GM12892 (cell line): ENCODE data around the gene S100A10.

Source experiments
- DNase-seq: peaks from one replicate; pipeline ENCODE4 v3.0.0; 2011; ENCODE audit not compliant: insufficient read length
- FAIRE-seq: peaks from 2 replicates; lab custom pipeline; 2011; peaks lifted over from hg19 to GRCh38; lab: Jason Lieb, UNC
- POLR2A ChIP-seq: IDR thresholded peaks from 2 replicates; pipeline ENCODE4 v1.6.1; 2011; ENCODE audit warnings: low read depth, low read length, control low read depth
- POLR2AphosphoS5 ChIP-seq: IDR thresholded peaks from 2 replicates; pipeline ENCODE4 v1.6.1; 2011; ENCODE audit warnings: low read depth, low read length, control low read depth
- TAF1 ChIP-seq: IDR thresholded peaks from 2 replicates; pipeline ENCODE4 v1.6.1; 2011; ENCODE audit warnings: low read depth, mild to moderate bottlenecking, control low read depth, low read length, borderline replicate concordance

S100A10 gene

GRCh38 chr1:151968791-151969399, 24.8 kb downstream of the S100A10 start:
- no peak for FAIRE-seq
- TF ChIP-seq TAF1 (no peak), POLR2AphosphoS5 (no peak), POLR2A (no peak)
- no peak for DNase-seq

GRCh38 chr1:151968058-151968457, 25.6 kb downstream of the S100A10 start:
- DNase-seq = no peak
- TF ChIP-seq POLR2A (no peak), TAF1 (no peak)
- peak; percentile 54 for FAIRE-seq

DNA sequence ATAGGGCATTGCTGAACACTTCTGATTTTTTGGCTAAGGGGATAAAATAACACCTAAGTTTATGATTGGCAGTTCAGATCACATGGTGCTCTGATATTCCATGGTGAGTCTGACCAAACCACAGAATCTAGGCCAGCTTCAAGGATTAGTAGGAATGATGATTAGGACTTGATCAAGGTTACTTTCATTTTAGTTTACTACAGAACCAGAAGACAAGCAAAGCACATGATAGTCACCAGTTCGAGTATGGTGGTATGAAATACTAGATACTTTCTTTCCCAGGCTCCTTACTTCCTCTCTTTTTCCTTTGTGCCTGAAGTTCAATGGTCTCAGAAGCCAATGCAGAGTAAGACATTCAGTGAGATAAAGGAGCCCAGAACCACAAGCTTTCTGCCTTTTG, 26.6 kb downstream of the S100A10 start:
- no peak for TF ChIP-seq POLR2AphosphoS5
- FAIRE-seq (no peak), DNase-seq (no peak)

GRCh38 chr1:151966061-151966460, 27.6 kb downstream of the S100A10 start:
- FAIRE-seq = no peak
- no peak for DNase-seq
- TF ChIP-seq TAF1 (no peak), POLR2AphosphoS5 (no peak), POLR2A (no peak)

DNA sequence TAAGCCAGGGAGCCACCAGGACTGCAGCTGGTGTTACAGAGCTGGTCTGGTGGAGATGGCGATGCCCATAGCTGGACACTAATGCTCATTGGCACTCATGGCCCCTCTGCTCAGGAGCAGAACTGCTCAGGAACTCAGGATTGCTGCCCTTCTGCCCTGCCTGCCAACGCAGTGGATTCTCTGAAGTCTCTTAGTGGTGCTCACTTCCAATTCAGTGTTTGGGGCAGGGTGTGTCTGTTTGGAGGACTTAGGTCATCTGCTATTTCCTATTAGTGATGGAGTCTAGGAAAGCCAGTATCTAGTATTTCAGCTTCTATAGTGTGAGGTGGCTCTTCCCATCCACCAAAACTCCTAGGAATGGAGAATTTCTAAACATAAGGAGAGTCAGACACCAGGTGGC, 29.1 kb downstream of the S100A10 start:
- DNase-seq (no peak), FAIRE-seq (no peak)
- TF ChIP-seq POLR2A (no peak), TAF1 (no peak), POLR2AphosphoS5 (no peak)

- no peak for FAIRE-seq
- no peak for DNase-seq
- TF ChIP-seq POLR2AphosphoS5 (no peak), POLR2A (no peak), TAF1 (no peak)
These were observed 30.4 kb downstream of the S100A10 start for GRCh38 chr1:151963288-151963687.

GRCh38 chr1:151961833-151962232, 31.8 kb downstream of the S100A10 start:
- no peak for FAIRE-seq
- DNase-seq = no peak
- TF ChIP-seq TAF1 (no peak), POLR2A (no peak), POLR2AphosphoS5 (no peak)

- no peak for FAIRE-seq
- DNase-seq = no peak
- no peak for TF ChIP-seq POLR2A
- no peak for TF ChIP-seq TAF1
- TF ChIP-seq POLR2AphosphoS5 = no peak
These were observed 32.7 kb downstream of the S100A10 start for GRCh38 chr1:151960780-151961513.

DNA sequence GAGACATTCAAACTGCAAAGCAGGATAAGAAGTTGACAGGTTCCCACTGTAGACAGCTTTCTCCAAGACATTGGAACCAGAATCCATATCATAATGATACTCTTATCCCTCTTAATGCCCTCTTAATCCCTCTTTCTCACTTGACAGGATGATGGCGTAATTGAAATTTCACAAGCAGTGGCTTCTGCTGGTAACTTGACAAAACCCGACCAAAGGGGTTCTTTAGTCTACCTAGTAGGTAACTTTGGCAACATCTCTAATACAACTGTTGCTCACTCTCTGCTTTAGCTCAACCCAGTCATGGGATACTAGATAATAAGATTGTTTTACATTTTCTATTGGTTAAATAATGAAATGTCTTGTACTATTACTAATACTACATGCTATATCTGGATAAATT, 34.7 kb downstream of the S100A10 start:
- DNase-seq (no peak), FAIRE-seq (no peak)
- TF ChIP-seq POLR2A (no peak), POLR2AphosphoS5 (no peak), TAF1 (no peak)

DNA sequence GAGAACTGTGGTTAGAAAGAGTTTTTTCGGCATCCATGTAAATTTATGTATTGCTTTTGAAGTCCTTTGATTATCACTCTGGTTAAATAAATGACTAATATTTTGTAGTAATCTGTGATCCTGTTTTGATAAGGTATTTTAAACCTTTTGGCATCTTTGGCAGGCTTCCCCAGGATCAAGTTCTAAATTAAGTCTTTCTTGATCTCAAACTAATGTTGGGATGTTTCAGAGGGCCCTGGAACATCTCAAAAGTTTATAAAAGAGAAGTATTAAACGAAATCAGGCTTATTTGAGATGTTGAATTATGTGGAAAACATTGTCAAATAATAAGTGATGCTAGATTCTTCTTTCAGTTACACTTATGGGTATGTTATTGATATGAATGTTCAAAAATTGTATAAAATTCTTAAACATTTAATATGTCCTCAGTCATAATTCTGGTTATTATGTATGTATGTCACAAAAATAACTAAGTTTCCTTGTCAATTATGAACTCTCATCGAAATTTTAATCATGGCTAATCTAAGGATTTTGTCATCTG, 36.6 kb downstream of the S100A10 start:
- DNase-seq = no peak
- FAIRE-seq = no peak
- no peak for TF ChIP-seq POLR2A
- TF ChIP-seq POLR2AphosphoS5 = no peak
- no peak for TF ChIP-seq TAF1

DNA sequence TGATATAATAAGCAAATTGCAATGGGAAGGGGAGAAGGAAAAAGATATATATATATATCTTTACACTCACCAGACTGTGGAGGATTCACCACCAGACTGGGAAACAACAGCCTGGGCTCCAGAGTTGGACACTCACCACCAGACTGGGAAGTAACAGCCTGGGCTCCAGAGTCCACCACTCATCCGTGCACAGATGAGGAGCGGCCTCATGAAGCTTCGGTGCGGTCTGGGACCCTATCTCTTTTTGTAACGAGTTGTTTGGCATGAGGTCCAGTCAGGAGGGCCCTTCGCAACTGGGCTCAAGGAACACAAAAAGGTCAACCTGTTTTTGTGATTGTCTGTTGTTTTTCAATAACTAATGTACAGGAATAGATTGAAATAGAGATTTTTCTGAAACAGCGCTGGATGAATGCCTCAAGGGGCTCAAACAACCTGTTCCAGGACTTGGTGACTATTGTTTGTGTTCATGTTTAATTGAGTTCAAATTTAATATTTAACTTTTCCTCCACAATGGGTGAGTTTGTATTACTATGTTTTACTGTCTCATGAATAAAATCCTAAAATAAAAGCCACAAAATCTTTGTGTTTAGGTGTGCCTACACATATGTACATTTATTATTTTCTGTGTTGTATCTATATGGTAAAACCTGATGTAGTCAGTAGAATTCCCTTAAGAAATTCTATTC, 40.1 kb downstream of the S100A10 start:
- TF ChIP-seq TAF1 (no peak), POLR2A (no peak), POLR2AphosphoS5 (no peak)
- FAIRE-seq = no peak
- no peak for DNase-seq

- DNase-seq (no peak), FAIRE-seq (no peak)
- no peak for TF ChIP-seq TAF1
These were observed 40.8 kb downstream of the S100A10 start for GRCh38 chr1:151952811-151953210.
